ENCODE measurements around the gene FASN.
A peak's percentile ranks its signal among the peaks of the same experiment; 100 is the strongest.
"Not testable (repeated sequence)": the region's sequence is repeated elsewhere in the genome, so short reads cannot be mapped to it uniquely, and the experiment has no call there.

FASN gene

DNA sequence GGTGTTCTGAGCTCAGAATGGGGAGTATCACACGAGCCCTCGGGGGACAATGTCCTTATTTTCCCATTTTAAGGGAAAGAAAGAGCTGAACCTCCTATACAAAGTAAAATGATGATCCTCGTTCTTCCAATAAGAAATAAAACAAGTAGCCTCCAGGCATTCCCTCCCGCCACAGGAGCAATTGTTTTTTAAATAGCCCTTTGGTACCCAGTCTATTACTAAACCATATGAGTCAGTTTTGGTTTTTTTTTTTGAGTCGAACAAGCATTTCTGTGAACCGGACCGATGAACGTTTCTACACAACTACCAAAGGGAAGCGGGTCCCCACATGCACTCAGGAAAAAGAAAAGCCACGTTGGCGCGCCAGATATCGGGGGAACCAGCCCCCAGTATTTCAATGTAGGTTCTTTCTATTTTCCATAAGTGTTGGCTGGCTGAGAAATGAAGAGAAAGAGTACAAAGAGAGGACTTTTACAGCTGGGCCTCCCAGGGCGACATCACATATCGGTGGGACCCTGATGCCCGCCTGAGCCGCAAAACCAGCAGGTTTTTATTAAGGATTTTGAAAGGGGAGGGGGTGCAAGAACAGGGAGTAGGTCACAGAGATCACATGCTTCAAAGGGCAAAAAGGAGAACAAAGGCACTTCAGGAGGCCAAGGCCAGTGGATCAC lies 56.8 kb downstream of the FASN start:
- DNase-seq (ENCODE audit: low spot score): no peak

DNA sequence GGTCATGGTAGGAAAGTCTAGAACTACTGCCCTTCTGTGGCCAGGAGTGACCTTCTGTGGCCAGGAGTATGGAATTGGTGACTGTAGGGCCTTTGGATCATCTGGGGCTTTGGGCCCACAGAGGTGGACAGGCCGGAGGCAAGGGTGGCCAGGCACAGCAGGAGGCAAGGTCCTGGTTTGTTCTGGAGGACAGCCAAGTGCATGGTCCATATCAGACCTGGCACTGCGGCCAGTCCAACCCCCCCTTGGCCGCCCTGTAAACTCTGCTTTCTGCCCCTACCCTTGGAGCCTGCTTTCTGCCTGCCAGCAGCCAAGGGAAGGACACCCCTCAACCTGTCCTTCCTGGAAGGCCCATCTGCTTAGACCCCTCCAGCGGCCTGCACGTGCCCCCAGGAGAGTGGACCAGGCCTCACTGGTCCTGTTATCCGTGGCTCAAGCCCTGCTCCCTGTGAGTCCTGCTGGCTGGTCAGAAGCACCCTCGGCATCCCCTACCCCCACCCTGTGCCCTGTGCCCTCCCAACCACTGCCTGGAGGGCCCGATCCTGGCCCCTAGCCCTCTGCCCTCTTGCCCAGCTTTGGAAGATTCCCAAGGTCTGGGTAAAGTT lies 58.2 kb downstream of the FASN start:
- DNase-seq (ENCODE audit: low spot score): no peak

DNA sequence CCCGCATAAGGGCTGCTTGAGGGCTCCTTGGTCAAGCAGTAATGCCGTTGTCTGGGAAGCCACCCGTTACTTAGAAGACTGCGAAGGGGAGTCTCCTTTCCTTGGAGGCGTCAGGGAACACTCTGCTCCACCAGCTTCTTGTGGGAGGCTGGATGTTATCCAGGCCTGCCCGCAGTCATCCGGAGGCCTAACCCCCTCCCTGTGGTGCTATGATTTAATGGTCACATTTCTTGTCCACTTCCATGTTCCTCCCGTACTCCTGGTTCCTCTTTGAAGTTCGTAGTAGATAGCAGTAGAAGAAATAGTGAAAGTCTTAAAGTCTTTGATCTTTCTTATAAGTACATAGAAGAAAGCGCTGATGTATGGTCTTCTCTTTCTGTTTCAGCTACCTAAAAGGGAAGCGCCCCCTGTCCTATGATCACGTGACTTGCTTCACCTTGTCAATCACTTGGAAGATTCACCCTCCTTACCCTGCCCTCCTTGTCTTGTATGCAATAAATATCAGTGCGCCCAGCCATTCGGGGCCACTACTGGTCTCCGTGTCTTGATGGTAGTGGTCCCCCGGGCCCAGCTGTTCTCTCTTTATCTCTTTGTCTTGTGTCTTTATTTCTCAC lies 59.1 kb downstream of the FASN start:
- DNase-seq (ENCODE audit: low spot score): not testable (repeated sequence)

DNA sequence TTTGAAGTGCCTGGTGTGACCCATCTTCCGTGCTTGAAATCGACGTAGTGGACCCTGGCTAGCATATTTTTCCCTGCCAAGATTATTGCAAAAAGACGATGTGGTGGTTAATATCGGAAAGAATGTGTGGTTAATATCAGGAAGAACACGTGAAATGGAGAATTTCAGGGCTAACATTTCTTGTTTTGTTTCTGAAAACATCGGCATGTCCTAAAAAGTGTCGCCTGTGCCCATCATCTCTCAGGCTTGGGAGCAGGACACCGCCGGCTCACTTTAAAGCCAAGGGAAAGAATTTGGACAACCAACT lies 60.2 kb downstream of the FASN start:
- no peak for DNase-seq (ENCODE audit: low spot score)

DNA sequence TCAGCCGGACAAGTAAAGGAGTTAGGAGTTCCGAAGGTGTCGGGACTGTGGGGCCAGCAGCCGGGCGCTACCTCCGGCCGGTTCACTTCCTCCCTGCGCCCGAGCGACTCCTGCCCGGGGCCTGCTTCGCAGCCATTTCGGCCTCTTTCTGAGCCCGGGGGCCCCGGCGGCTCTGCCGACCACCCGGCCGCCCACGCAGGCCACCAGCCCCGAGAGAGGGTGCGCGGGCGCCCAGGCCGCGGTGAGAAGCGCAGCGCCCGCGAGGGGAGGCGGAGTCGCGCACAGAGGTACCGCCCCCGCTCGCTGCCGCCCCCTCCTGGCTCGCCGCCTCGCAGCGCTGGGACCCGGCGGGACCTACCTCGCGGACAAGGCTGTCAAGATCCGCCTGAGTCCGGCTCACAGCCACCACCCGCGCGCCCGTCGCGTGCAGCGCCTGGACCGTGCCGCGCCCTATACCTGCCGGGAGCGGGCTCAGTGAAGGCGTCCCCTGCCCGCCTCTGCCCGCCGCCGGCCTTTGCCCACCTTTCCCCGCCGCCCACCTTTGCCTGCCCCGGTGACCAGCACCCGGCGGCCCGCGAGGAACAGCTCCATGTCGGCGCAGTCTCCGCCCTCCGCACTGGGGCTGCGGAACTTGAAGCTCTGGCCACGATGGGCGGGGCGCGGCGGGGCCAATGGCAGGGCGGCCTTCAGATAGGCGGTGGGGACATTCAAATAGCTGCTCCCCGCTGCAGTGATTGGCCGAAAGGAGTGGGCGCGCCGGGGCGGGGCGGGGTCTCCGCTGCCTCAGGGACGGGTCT lies 60.7 kb downstream of the FASN start, which contains the start of gene DCXR:
Gene DCXR, minus strand, starts transcription at position 606 of the 797 bp plus-strand sequence. Its CDS starts 15 bp downstream, at position 591.
- peak; percentile 95 for DNase-seq (ENCODE audit: low spot score)

DNA sequence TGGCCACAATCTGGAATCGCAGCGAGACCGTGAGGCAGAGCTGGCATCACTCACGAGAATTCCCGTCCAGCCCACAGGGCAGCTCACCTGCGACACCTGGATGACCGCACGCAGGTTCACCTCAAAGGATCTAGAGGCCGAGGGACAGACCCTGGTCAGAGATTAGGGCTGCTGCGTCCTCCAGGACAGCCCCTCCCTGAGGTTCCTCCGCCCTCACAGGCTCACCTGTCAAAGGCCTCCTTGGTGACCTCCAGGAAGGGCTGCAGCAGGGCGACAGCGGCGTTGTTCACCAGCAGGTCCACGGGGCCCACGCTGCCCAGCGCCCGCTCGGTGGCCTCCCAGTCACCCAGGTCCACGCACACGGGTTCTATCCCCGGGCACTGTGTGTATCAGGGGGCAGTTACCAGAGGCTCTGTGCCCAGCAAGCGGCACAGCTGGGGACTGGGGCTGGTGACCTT lies 61.4 kb downstream of the FASN start:
- DNase-seq (ENCODE audit: low spot score): no peak

DNA sequence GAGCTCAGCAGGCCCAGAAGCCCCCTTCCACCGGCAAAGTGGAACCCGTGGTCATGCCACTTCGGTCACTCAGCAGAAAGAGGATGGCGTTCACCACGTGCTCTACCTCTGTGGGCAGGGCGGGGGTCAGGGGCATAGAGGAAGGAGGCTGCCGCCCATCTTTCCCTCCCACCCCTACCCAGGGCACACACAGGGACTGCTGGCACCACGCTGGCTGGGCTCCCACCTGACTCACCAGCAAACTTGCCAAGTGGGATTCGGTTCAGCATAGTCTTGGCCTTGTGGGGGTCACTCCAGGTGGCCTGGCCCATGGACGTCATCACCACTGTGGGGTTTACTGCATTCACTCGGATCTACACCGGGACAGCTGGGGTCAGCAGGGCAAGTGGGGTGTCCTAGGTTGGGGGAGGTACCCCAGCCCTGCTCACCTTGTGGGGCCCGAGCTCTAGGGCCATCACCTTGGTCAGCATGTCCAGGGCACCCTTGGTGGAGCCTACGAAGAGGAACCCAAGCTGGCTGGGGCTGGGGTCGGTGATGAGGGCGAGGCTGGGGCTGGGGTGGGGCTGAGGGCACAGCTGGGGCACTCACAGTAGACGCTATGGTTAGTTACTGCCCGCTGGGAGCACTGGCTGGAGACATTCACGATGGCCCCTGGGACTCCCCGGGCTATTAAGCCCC lies 61.9 kb downstream of the FASN start:
- DNase-seq (ENCODE audit: low spot score): no peak

DNA sequence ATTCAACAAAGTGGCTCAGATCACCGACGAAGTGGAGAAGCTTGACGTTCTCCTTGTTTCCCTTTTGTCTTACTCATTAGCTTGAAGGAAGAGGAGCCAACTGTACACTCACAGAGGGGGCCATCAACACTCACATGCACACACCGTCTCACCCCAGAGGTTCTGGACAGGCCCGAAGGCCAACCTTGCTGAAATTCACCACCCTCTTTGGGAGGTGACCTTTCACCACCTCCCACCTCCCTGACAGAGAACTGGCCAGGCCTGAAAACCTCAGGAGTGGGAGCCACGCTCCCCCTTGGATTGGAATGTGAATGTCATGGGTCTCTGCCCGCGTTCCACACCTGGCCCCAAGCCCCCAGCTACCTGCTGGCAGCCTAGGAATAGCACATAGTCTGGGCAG lies 62.5 kb downstream of the FASN start:
- DNase-seq (ENCODE audit: low spot score): no peak

DNA sequence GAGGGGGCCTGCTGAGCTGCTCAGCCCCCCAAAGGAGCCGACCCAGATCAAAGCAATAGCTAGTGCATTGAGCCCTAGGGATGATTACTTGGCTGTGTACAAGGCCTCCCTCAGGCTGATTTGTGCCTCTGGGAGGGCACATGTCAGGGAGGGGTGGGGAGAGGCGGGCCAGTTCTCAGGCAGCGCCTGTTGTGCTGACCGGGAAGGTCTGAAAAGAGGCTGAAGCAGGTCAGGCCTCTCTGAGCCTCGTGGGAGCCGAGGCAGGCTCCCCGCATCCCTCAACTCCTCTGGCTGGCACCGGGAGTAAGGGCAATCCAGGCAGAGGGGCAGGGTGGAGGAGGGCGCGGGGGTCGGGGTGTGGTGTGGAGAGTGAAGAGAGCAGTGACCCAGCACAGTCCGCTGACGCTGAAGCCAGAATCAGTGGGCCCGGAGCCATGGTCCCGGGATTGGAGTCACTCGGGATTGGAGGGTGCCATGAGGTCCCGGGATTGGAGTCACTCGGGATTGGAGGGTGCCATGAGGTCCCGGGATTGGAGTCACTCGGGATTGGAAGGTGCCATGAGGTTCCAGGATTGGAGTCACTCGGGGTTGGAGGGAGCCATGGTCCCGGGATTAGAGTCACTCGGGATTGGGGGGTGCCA lies 63.5 kb downstream of the FASN start:
- DNase-seq (ENCODE audit: low spot score): no peak

DNA sequence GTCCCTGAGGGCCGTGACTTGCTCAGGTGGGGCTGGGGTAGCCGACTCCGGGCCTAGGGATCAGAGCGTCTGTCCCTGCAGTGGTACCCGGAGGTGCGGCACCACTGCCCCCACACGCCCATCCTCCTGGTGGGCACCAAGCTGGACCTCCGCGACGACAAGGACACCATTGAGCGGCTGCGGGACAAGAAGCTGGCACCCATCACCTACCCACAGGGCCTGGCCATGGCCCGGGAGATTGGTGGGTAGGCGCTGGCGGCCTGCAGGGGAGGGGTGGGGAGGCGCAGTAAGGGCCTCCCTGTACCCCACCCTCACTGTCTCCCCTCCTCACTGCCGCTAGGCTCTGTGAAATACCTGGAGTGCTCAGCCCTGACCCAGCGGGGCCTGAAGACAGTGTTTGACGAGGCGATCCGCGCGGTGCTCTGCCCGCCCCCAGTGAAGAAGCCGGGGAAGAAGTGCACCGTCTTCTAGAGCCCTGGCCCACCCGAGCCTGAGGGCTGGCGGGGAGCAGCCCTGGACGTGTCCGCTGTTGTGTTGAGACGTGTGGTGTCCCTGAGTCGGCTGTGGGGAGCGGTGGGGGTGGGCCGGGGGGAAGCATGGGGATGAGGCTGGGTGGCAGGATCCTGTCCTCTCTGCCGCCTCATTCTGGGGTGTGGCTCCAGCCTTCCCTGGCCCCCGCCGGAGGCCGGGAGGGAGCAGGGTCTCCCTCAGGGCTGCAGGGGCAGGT lies 64.5 kb downstream of the FASN start:
- no peak for DNase-seq (ENCODE audit: low spot score)

DNA sequence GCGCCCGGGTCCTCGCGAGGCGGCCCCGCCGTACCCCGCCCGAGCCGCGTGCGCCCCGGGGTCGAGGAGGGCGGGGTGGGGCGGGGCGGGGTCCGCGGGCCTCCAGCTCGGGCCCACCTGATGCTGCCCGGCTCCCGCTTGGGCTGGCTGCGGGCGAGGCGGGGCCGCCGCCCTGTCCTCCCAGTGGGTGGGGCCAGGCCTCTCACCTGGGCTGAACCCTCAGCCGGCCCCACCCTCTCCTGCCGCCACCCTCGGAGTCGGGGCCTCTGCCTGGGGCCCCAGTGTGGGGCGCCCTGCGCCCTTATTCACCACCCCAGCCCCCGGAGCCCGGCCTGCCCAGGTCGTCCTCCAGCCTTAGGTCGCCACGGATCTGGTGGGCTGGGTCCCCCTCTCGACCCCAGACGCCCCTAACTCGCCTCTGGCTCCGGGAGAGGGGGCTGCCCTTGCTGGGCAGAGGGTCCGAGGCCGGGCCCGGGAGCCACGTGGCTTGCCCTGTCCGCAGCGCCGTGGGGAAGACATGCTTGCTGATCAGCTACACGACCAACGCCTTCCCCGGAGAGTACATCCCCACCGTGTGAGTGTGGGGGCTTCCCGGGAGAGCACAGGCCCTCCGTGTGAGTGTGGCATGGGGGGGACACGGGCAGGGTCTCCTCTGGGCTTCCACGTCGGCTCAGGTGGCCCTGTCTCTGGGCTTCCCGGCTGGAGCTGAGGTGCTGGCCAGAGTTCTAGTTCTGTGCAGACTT lies 66.0 kb downstream of the FASN start:
- DNase-seq (ENCODE audit: low spot score): peak; percentile 53

DNA sequence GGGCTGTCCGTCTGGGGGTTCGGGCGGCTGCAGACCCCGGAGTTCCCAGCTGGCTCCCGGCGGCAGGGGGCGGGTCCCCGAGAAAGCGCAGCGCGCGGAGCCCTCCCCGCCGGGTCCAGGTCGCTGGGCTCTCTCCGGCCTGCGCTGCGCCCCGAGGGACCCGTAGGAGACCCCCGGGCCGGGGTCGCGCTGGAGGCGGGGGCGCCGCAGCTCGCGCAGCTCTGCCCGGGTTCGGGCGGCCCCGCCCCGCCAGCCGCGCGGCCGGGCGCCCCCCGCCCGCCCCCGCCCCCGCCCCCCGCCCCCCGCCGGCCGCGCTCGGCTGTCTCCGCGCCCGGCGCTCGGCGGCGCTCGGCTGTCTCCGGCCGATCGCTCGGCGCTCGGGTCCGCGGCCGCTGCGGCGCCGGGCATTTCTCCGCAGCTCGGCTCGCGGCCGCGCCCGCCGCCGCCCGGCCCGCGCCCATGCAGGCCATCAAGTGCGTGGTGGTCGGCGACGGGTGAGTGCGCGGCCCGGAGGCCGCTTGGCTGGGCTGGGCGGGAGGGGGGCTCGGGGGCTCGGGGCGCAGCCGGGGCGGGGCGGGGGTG lies 66.6 kb downstream of the FASN start, which contains the start of gene RAC3:
Gene RAC3, plus strand, starts transcription at position 376 of the 582 bp plus-strand sequence. Its CDS starts 84 bp downstream, at position 460.
- DNase-seq (ENCODE audit: low spot score): no peak

DNA sequence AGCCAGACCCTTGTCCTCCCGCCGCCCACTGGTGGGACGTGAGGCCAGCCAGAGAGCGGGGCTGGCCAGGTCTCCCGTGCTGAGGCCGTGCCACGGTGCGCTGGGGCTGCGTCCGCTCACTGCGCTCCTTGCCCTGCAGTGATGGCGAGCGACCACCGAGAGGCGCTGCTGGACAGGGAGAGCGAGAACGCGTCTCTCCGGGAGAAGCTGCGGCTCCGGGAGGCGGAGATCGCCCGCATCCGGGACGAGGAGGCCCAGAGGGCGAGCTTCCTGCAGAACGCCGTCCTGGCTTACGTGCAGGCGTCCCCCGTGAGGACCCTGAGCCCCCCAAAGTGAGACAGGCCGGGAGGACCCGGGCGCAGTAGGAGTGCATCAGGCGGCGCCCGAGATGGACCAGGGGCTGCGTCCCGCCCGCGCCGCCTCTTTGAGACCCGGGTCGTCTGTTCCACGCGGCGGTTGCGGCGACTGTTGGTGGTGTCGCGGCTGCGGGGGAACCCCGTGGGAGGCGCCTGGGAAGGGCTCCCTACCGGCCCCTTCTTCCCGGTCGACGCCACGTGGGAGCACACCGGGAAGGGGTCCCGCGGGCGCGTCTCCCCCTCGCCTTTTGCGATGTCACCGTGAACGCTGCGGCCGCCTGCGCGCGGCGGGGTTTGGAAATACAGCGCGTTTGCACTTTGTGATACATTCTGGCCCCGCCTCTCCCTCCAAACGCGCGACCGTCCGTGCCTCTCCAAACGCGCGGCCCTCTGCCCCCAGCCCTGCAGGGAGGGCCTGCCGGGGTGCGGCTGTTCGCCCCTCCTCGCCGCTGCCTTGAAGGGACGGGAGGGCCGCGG lies 67.3 kb downstream of the FASN start:
- peak; percentile 84 for DNase-seq (ENCODE audit: low spot score)

DNA sequence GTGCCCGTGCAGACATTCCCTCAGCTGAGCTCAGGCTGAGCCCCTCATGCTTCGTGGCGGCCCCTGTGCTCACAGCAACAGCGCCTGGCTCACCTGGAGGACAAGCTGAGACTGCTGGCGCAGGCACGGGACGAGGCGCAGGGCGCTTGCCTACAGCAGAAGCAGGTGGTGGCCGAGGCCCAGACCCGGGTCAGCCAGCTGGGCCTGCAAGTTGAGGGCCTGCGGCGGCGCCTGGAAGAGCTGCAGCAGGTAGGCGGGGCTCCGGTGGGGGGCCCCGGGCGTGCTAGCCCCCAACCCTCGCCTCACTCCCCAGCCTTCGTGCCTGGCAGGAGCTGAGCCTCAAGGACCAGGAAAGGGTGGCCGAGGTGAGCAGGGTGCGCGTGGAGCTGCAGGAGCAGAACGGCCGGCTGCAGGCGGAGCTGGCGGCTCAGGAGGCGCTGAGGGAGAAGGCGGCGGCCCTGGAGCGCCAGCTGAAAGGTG lies 68.0 kb downstream of the FASN start:
- DNase-seq (ENCODE audit: low spot score): no peak

DNA sequence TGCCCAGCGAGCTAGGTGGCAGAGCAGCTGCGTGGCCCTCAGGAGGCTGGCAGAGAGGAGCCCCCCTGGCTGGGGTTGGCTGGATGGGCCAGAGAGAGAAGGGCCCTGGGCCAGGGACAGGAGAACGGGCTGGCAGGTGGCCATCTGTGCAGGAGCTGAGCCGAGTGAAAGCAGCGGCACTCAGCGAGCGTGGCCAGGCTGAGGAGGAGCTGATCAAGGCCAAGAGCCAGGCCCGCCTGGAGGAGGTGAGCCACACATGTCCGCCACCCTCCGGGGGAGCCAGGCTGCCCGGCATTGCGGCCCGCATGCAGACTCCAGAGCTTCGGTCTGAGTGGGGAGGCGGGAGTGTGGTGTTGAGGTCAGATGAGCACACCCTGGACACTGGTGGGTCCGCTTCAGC lies 68.6 kb downstream of the FASN start:
- no peak for DNase-seq (ENCODE audit: low spot score)

DNA sequence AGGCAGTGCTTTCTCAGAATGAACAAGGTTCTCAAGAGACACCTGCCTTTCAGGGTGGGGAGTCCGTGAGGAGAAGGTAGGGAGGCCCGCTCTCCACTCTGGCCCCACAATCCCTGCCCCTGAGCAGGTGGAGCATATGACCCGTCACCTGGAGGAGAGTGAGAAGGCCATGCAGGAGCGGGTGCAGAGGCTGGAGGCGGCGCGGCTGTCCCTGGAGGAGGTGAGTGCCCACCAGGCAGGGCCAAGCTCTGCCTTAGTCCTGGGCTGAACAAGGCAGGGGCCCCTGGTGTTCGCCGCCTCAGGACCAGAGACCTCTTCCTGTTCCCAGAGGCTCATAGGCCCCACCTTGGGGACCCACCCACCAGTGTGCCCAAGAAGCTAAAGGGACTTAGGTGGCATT lies 69.1 kb downstream of the FASN start:
- DNase-seq (ENCODE audit: low spot score): no peak

All from SW480 (cell line).